Activated naive CD8-positive, alpha-beta T cell treated with anti-CD3 and anti-CD28 coated beads for 36 hours (primary cell): Measurements from ENCODE around the gene LIMA1. TPM values are rescaled to one million over a fixed set of nuclear protein-coding genes. Genes with fewer than 3 reads are reported as not detected.

Experiments used
- DNase-seq: peaks from one replicate; pipeline ENCODE4 v3.0.0; 2021
- H3K27ac Mint-ChIP-seq: one replicate; pipeline ENCODE4 v1.8.0; 2022; ENCODE audit warnings: mild to moderate bottlenecking, moderate library complexity, mixed read lengths
- H3K27me3 Mint-ChIP-seq: one replicate; pipeline ENCODE4 v1.8.0; 2022; ENCODE audit warnings: mild to moderate bottlenecking, mixed read lengths
- H3K36me3 Mint-ChIP-seq: one replicate; pipeline ENCODE4 v1.8.0; 2021; ENCODE audit warnings: mild to moderate bottlenecking, mixed read lengths
- H3K4me1 Mint-ChIP-seq: one replicate; pipeline ENCODE4 v1.8.0; 2021; ENCODE audit warnings: mixed read lengths
- H3K4me3 Mint-ChIP-seq: one replicate; pipeline ENCODE4 v1.8.0; 2022; ENCODE audit warnings: mild to moderate bottlenecking, moderate library complexity, mixed read lengths
- H3K9me3 Mint-ChIP-seq: one replicate; pipeline ENCODE4 v1.8.0; 2022; ENCODE audit warnings: mixed read lengths
- total RNA-seq, 2 experiments: library from RNA; stranded (reverse); gene quantifications; one replicate each; pipeline ENCODE4 v1.2.3, GENCODE V29; 2021

Gene LIMA1
- total RNA-seq, 2 experiments from 2014 or later = 27.8 to 28.1 TPM

DNA sequence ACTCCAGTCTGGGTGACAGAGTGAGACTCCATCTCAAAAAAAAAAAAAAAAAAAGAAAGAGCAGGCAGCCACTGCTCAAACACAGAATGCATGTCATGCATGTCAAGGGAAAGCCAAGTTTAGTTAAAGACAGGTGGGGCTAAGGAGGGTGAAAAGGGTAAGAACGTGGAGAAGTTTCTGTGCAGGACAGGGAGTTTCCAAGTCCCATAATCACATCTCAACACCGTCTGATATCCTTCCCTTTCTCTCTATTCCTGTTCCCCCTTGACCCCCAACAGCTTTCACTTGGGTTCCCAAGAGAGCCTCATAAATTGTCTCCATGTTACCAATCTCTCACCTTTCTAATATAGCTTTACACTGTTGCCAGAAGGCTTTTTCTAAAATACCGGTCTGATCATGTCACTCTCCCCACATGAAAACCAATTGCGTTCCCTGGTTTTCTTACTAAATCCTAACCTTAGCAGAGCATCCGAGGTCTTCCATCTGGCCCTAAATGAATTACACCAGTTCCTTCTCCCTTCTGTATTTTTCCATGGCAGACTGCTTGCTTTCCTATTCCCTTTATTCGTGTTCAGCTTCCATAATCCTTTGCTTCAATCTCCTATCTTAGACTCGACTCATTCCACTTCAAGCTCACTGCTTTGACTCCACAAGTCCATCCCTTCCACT is 37.0 kb downstream of the LIMA1 start:
- Mint-ChIP-seq H3K9me3 (no peaks in the 10 kb centered on the region), H3K27ac (no peak overlapping the region), H3K27me3 (no peaks in the 10 kb centered on the region), H3K36me3 (peaks cover 3% of the 10 kb centered on the region), H3K4me1 (peaks cover 15% of the 10 kb centered on the region), H3K4me3 (no peak overlapping the region)
- no peak for DNase-seq

DNA sequence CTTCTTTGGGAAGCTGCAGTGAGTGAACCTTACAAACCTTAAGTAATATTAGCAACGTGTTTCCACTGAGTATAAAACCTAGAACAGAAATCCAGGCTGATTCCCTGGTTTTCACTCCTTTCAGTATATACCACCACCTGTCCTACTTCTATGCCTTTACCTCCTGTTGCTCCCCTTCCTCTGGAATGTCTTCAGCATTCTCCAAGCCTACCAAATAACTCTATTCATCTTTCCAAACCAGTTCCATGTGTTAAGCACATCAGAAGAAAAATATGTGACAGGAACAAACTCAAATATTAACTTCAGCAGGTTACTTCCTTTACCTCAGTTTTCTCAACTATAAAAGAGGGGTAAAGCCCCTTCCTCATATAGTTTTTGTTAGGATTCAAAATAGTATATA is 39.8 kb downstream of the LIMA1 start:
- peaks cover 2% of the 10 kb centered on the region for H3K36me3 Mint-ChIP-seq
- no peaks in the 10 kb centered on the region for H3K9me3 Mint-ChIP-seq
- H3K4me1 Mint-ChIP-seq = peaks cover 8% of the 10 kb centered on the region
- H3K4me3 Mint-ChIP-seq = no peak overlapping the region
- no peak for DNase-seq
- no peak overlapping the region for H3K27ac Mint-ChIP-seq
- no peaks in the 10 kb centered on the region for H3K27me3 Mint-ChIP-seq

DNA sequence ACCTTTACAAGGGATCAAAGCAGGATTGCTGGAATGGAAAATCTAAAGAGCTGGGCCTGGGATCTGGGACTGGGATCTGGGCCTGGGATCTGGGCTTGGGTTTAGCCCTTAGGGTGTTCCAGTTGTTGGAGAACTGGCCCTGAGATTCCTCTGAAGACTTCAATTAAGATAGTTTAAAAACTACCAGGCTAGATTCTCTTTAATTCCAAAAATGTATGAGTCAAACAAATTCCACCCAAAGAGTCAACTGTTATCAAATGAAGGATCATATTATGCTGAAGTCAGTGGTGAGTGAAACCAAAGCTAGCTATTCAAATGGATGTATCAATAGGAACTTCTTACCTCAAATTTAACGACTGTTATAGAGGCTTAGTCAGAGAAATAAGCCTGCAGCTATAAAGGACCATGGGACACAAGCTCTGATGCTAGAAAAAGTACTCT is 40.5 kb downstream of the LIMA1 start:
- DNase-seq = no peak
- peaks cover 8% of the 10 kb centered on the region for H3K4me1 Mint-ChIP-seq
- H3K4me3 Mint-ChIP-seq = no peak overlapping the region
- no peaks in the 10 kb centered on the region for H3K36me3 Mint-ChIP-seq
- no peak overlapping the region for H3K27ac Mint-ChIP-seq
- no peaks in the 10 kb centered on the region for H3K9me3 Mint-ChIP-seq
- H3K27me3 Mint-ChIP-seq = no peaks in the 10 kb centered on the region

DNA sequence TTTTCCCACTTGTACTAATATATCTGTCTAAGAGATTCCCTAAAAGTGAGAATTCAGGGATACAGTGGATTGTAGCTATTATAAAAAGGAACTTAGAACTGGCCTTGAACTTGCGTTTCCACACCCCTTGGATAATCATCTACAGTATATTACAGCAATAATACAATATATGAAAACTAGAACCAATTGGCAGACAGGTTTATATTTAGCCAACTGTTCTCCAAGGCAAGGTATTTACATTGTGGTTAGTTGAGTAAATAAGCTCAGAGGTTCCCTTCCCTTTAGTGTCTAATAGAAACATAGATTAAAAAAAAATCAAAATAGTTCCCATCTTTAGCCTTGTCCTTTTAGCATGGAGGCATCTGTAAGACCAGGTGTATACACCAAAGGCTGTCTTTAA is 42.1 kb downstream of the LIMA1 start:
- Mint-ChIP-seq H3K27me3 (no peaks in the 10 kb centered on the region), H3K4me3 (no peak overlapping the region), H3K4me1 (no peaks in the 10 kb centered on the region), H3K36me3 (no peaks in the 10 kb centered on the region), H3K27ac (no peak overlapping the region), H3K9me3 (no peaks in the 10 kb centered on the region)
- no peak for DNase-seq

DNA sequence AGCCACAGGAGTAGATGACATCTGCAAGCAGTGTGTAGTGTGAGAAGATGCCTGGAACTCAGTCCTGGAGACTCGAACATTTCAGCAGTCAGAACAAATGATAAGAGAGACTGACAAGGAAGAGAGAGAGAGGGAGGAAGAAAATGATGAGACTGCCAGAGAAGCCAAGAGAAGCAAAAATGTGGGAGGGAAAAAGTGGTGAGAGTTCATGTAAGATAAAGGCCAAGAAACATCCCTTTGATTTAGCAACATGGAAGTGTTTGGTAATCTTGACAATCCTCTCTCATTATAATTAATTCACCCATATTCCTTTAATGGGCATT is 42.6 kb downstream of the LIMA1 start:
- Mint-ChIP-seq H3K36me3 (no peaks in the 10 kb centered on the region), H3K27me3 (no peaks in the 10 kb centered on the region), H3K4me3 (no peak overlapping the region), H3K9me3 (no peaks in the 10 kb centered on the region), H3K4me1 (no peaks in the 10 kb centered on the region), H3K27ac (no peak overlapping the region)
- no peak for DNase-seq

DNA sequence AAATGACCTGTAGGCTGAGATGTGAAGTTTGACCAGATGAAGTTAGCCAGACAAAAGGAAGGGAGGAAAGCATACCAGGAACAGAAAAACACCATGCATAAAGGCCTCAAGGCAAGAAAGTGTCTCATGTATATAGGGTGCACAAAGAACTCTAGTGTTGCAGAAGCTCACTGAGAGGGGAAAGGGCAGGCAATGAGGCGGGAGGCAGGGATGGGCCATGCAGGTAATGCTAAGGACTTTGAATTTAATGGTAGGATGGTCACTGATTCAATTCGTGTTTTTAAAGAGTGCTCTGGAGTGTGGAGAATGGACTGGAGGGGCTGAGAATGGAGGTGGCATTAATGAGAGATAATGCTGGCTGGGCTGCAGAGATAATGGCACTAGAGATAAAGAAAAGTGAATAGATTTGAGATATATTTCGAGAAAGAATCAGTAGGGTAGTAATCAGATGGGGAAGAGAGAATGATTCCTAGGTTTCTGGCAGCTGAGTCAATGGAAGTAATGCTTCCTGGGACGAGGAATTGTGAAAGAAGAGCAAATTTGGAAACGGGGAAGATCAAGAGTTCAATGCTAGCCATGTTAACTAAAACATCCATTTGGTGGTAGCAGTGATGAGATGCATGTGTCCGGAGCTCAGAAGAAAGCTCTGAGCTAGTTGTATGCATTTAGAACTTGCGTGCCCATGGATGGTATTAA is 43.1 kb downstream of the LIMA1 start:
- H3K4me3 Mint-ChIP-seq = no peak overlapping the region
- H3K27ac Mint-ChIP-seq = no peak overlapping the region
- H3K27me3 Mint-ChIP-seq = no peaks in the 10 kb centered on the region
- no peaks in the 10 kb centered on the region for H3K36me3 Mint-ChIP-seq
- no peaks in the 10 kb centered on the region for H3K9me3 Mint-ChIP-seq
- no peak for DNase-seq
- H3K4me1 Mint-ChIP-seq = no peaks in the 10 kb centered on the region

DNA sequence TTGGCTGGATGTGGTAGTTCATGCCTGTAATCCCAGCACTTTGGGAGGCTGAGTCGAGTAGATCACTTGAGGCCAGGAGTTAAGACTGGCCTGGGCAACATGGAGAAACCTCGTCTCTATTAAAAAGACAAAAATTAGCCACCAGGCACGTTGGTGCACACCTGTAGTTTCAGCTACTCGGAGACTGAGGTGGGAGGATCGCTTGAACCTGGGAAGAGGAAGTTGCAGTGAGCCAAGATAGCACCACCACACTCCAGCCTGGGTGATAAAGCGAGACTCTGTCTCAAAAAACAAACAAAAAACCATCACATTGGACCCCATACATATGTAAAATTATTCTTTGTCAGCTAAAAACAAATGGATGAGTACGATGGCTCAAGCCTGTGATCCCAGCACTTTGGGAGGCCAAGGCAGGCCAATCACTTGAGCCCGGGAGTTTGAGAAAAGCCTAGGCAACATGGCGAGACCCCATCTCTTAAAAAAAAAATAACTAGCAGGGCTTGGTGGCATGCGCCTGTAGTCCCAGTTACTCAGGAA is 43.9 kb downstream of the LIMA1 start:
- H3K27me3 Mint-ChIP-seq = no peaks in the 10 kb centered on the region
- no peak overlapping the region for H3K4me3 Mint-ChIP-seq
- H3K4me1 Mint-ChIP-seq = peaks cover under 1% of the 10 kb centered on the region
- no peaks in the 10 kb centered on the region for H3K36me3 Mint-ChIP-seq
- H3K27ac Mint-ChIP-seq = no peak overlapping the region
- no peak for DNase-seq
- no peaks in the 10 kb centered on the region for H3K9me3 Mint-ChIP-seq

DNA sequence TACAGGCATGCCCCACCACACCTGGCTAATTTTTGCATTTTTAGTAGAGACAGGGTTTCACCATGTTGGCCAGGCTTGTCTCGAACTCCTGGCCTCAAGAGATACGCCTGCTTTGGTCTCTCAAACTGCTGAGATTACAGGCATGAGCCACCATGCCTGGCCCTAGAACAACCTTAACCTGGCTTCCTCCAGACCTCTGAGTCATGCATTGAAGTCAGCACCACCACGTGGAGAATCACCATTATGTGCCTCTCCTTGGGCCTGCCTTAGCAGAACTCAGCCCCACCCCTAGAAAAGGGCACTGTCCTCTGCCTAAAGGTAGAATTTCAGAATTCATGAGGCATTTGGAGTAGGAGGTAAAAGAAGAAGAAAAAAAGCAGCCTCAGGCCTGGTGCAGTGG is 49.0 kb downstream of the LIMA1 start:
- Mint-ChIP-seq H3K27ac (no peak overlapping the region), H3K4me1 (peaks cover 4% of the 10 kb centered on the region), H3K36me3 (no peaks in the 10 kb centered on the region), H3K27me3 (no peaks in the 10 kb centered on the region), H3K9me3 (no peaks in the 10 kb centered on the region), H3K4me3 (no peak overlapping the region)
- DNase-seq = no peak

DNA sequence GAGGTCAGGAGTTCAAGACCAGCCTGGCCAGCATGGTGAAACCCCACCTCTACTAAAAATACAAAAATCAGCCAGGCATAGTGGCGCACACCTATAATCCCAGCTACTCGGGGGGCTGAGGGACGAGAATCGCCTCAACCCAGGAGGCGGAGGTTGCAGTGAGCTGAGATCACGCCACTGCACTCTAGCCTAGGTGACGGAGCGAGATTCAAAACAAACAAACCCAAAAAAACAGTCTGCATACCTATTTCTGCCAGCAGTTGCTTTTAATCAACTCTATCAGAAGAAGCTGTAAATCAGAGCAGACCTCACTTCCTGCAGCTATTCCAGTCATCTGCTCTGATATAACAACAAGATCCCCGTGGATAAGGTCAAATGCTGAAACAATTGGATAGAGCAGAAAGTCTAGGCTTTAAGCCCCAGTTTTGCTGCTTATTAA is 50.5 kb downstream of the LIMA1 start:
- H3K27me3 Mint-ChIP-seq = no peaks in the 10 kb centered on the region
- peaks cover 4% of the 10 kb centered on the region for H3K4me1 Mint-ChIP-seq
- H3K36me3 Mint-ChIP-seq = no peaks in the 10 kb centered on the region
- DNase-seq = no peak
- H3K4me3 Mint-ChIP-seq = no peak overlapping the region
- no peaks in the 10 kb centered on the region for H3K9me3 Mint-ChIP-seq
- no peak overlapping the region for H3K27ac Mint-ChIP-seq

DNA sequence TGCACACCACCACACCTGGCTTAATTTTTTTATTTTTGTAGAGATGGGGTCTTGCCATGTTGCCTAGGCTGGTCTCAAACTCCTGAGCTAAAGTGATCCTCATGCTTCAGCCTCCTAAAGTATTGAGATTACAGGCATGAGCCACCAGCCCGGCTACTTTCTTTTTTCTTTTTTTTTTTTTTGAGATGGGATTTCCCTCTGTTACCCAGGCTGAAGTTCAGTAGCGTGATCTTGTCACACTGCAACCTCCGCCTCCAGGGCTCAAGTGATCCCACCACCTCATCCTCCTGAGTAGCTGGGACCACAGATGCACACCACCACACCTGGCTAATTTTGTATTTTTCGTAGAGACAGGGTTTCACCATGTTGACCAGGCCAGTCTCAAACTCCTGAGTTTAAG is 51.1 kb downstream of the LIMA1 start:
- no peaks in the 10 kb centered on the region for H3K27me3 Mint-ChIP-seq
- H3K4me3 Mint-ChIP-seq = no peak overlapping the region
- H3K9me3 Mint-ChIP-seq = no peaks in the 10 kb centered on the region
- no peak overlapping the region for H3K27ac Mint-ChIP-seq
- H3K36me3 Mint-ChIP-seq = no peaks in the 10 kb centered on the region
- peaks cover 4% of the 10 kb centered on the region for H3K4me1 Mint-ChIP-seq
- no peak for DNase-seq

DNA sequence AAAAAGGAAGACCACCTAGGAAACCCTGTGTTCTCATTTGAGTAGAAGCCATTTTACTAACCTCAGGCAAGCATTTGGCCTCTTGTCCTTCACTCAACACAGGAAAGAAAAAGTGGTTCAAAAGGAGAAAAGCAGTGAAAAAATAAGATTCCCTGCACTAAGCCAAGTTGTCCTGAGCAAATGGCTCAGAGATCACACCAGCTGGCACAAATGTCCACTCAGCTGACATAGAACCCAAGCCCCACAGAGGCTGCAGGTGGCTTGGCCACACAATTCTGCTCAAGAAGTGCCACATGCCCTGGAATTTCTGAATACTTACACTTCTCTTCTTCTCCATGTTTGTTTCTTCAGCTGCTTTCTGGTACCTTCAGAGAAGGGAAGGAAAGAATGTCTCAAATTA is 52.0 kb downstream of the LIMA1 start:
- Mint-ChIP-seq H3K9me3 (no peaks in the 10 kb centered on the region), H3K36me3 (no peaks in the 10 kb centered on the region), H3K4me3 (no peak overlapping the region), H3K27ac (no peak overlapping the region), H3K4me1 (peaks cover 4% of the 10 kb centered on the region), H3K27me3 (no peaks in the 10 kb centered on the region)
- no peak for DNase-seq

DNA sequence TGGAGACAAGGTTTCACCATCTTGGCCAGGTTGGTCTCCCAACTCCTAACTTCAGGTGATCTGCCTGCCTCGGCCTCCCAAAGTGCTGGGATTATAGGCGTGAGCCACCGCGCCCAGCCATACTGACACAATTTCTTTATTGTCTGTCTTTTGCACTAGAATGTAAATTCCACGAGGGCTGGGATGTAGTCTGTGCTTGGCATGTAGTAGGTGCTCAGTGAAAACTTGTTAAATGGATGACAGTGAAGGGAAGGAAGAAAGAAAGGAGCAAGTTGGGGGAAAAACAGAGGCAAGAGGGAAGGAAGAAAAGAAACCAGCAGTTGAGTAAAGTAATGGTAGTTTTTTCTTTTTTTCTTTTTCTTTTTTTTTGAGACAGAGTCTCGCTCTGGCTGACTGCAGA is 53.1 kb downstream of the LIMA1 start:
- no peak overlapping the region for H3K27ac Mint-ChIP-seq
- H3K27me3 Mint-ChIP-seq = no peaks in the 10 kb centered on the region
- H3K9me3 Mint-ChIP-seq = no peaks in the 10 kb centered on the region
- H3K4me1 Mint-ChIP-seq = peaks cover 4% of the 10 kb centered on the region
- no peak overlapping the region for H3K4me3 Mint-ChIP-seq
- H3K36me3 Mint-ChIP-seq = no peaks in the 10 kb centered on the region
- no peak for DNase-seq

DNA sequence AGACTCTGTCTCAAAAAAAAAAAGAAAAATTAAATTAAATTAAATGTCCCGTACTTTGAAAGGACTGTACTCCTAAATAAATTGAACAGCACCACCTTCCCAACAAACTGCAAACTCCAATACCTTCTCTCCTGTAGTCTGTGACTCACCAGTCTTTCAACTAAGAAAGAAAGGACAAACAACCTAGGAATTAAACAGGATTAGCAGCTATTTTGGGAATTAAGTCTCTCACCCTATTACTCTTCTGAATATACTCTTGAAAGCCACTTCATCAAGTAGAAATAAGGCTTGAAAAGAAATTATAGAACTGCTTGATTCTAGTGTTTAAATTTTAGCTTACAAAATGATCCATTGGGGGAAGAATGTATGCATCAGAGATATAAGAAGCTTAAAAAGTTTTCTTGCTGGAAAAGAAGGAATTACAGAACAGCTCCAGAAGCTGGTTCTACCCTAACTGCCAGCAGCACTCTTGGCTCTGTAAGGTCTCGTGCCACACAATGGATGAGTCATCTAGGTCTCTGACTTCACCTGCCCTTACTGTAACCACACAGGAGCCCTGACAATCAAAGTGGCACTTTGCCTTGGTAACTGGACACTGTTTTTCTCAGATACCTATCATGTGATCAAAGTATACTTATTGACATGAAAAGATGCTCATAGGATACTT is 59.2 kb downstream of the LIMA1 start:
- H3K4me1 Mint-ChIP-seq = peaks cover 22% of the 10 kb centered on the region
- peak overlapping the region; percentile 13 for H3K27ac Mint-ChIP-seq
- H3K27me3 Mint-ChIP-seq = no peaks in the 10 kb centered on the region
- no peaks in the 10 kb centered on the region for H3K9me3 Mint-ChIP-seq
- H3K4me3 Mint-ChIP-seq = no peak overlapping the region
- DNase-seq = peak; percentile 41
- peaks cover 3% of the 10 kb centered on the region for H3K36me3 Mint-ChIP-seq

DNA sequence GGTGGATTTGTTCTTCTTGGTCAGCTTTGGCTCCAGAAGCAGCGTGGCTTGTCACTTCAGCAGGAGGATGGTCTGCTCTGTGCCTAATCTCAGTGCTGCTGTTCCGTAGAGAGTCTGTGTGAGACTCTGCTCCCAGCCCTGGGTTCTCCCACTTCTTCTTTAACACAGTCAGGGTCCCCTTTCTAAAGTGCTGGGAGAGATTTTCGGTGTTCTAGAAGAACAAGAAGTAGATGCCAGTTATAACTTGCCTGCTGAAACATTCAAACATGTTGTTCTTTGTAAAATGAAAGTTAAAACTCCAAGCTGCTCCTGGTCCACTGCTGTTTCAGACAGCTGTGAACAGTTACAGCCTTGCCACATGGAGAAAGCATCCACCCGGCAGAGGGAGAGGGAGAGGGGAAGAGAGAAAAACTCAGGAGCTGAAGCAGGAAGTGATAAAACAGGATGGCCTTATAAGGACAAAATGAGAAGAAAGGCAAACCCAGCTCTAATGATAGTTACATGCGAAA is 61.0 kb downstream of the LIMA1 start:
- H3K27me3 Mint-ChIP-seq = no peaks in the 10 kb centered on the region
- peaks cover 24% of the 10 kb centered on the region for H3K4me1 Mint-ChIP-seq
- H3K36me3 Mint-ChIP-seq = peaks cover 8% of the 10 kb centered on the region
- peak; percentile 10 for DNase-seq
- H3K27ac Mint-ChIP-seq = no peak overlapping the region
- H3K9me3 Mint-ChIP-seq = no peaks in the 10 kb centered on the region
- H3K4me3 Mint-ChIP-seq = no peak overlapping the region

DNA sequence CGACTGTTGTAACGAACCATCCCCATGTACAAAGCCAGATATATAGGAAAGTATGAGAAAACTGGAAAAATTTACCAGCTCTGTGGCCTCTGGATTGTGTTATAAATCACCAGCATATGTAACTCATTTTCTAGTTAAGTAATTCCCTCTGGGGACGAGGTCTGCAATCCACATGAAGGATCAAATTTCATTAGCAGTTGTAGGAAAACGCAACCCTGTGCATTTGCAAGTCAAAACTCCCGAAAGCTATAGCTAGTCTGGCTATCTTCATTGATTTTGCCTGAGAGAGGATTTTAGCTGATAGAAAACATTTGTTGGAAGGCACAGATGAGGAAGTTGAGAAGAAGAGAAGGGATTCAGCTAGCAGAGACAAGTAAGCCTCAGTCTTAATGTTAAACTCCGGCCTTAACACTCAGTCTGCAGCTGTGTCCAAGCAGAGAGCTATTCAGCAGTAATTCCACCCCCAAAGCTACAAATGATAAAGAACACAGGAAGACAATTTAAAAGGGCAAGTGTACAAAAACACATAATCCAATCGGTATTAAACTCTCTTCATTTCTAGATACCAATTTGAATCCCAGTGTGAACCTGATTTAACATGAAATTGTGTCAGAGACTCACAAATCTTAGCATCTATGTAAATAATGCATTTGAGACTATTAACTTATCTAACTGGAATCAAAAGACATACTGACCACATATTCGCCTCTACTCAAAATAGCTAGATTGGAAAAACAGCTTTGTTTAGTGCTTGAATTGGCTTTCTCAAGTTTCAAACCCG is 61.9 kb downstream of the LIMA1 start:
- Mint-ChIP-seq H3K4me3 (no peak overlapping the region), H3K4me1 (peaks cover 28% of the 10 kb centered on the region), H3K27ac (no peak overlapping the region), H3K9me3 (no peaks in the 10 kb centered on the region), H3K27me3 (no peaks in the 10 kb centered on the region), H3K36me3 (peaks cover 8% of the 10 kb centered on the region)
- no peak for DNase-seq
